HCT116 (cell line): ENCODE results near the gene VAMP7. TPM values are rescaled to one million over a fixed set of nuclear protein-coding genes. Genes with fewer than 3 reads are reported as not detected.

Experiments
- ATAC-seq: fragments of 200-7000 bp; cut with Tn5 transposase; 2 replicates; pipeline ENCODE4 v1.9.1; 2020; ENCODE audit warnings: mild to moderate bottlenecking, moderate library complexity
- BruUV-seq: library from RNA; stranded (reverse); fragments of 400-500 nt; replicated peaks from 2 replicates; lab custom pipeline; 2021; lab: Mats Ljungman, UMichigan
- CTCF ChIA-PET: fragments of 300-600 bp; sonication (Branson Sonifier 250); formaldehyde crosslinking; loops from one replicate; lab custom pipeline; 2021; ENCODE audit warnings: antibody characterized with exemption; lab: Charles Lee
- POLR2A ChIA-PET: fragments of 300-600, 350-600 bp; sonication (Branson Sonifier 250); formaldehyde crosslinking; loops from one replicate; lab custom pipeline; 2021; ENCODE audit warnings: antibody characterized with exemption; lab: Charles Lee
- RAD21 ChIA-PET, 2 experiments: fragments of 300-600 bp; sonication (Branson Sonifier 250); formaldehyde crosslinking; loops; one replicate each; lab custom pipeline; 2023; ENCODE audit warnings: low total read pairs in 2 of 2; ENCODE audit not compliant: uncharacterized antibody in 2 of 2, unreplicated experiment in 2 of 2, low non-redundant PET in 1 of 2; lab: Charles Lee
- DNase-seq: peaks from one replicate; pipeline ENCODE4 v3.0.0-alpha.2; 2010; ENCODE audit warnings: low read depth, low spot score
- H2AFZ ChIP-seq: fragments of 200-600 bp; shearing (Covaris generic), sonication (generic); 2 replicates; pipeline ENCODE4 v1.6.1; 2017; ENCODE audit warnings: low read depth, mixed run types, mixed read lengths, antibody characterized with exemption, low read length; ENCODE audit not compliant: poor library complexity, severe bottlenecking
- H3K27ac ChIP-seq: 2 replicates; pipeline ENCODE4 v1.5.1; 2012; ENCODE audit warnings: low read depth, low read length
- H3K27me3 ChIP-seq: fragments of 200-600 bp; sonication (generic); 2 replicates; pipeline ENCODE4 v1.6.1; 2016; ENCODE audit warnings: mixed run types, low read length, mixed read lengths; ENCODE audit not compliant: insufficient read depth
- H3K36me3 ChIP-seq, 2 experiments: fragments of 200-500 bp in 1 of 2; fragments of 200-600 bp in 1 of 2; sonication (Bioruptor generic) in 1 of 2; sonication (generic) in 1 of 2; 2 replicates each; pipeline versions ENCODE4 v1.5.1 to v1.6.1; 2014 to 2016; ENCODE audit warnings: low read length in 2 of 2, inconsistent platforms in 1 of 2, mixed read lengths in 1 of 2, mixed run types in 1 of 2; ENCODE audit not compliant: insufficient read depth in 2 of 2, control insufficient read depth in 1 of 2
- H3K4me1 ChIP-seq, 2 experiments: fragments of 200-600 bp in 1 of 2; sonication (generic) in 1 of 2; 2 replicates each; pipeline versions ENCODE4 v1.5.1 to v1.6.1; 2012 to 2017; ENCODE audit warnings: low read length in 2 of 2, inconsistent platforms in 1 of 2, mild to moderate bottlenecking in 1 of 2, mixed read lengths in 1 of 2, mixed run types in 1 of 2, moderate library complexity in 1 of 2; ENCODE audit not compliant: insufficient read depth in 2 of 2, control insufficient read depth in 1 of 2
- H3K4me2 ChIP-seq: fragments of 200-600 bp; sonication (generic); 2 replicates; pipeline ENCODE4 v1.6.1; 2017; ENCODE audit warnings: mixed run types, low read length, mixed read lengths
- H3K4me3 ChIP-seq, 2 experiments: fragments of 200-600 bp in 1 of 2; sonication (generic) in 1 of 2; replicated peaks in 1 of 2; 2 replicates each; pipeline ENCODE4 v1.5.1; 2011 to 2016; ENCODE audit warnings: low read length in 2 of 2, control low read depth in 1 of 2, low read depth in 1 of 2, mild to moderate bottlenecking in 1 of 2, mixed read lengths in 1 of 2, mixed run types in 1 of 2
- H3K79me2 ChIP-seq: fragments of 200-600 bp; sonication (generic); 2 replicates; pipeline ENCODE4 v1.6.1; 2017; ENCODE audit warnings: mild to moderate bottlenecking, mixed run types, low read length, moderate library complexity, mixed read lengths; ENCODE audit not compliant: insufficient read depth
- H3K9ac ChIP-seq: fragments of 200-600 bp; sonication (generic); 2 replicates; pipeline ENCODE4 v1.6.1; 2016; ENCODE audit warnings: low read length, mixed read lengths
- H3K9me2 ChIP-seq: fragments of 200-600 bp; sonication (generic), shearing (Covaris generic); 2 replicates; pipeline ENCODE4 v1.6.1; 2017; ENCODE audit warnings: mixed run types, mild to moderate bottlenecking, moderate library complexity; ENCODE audit not compliant: insufficient read depth
- H3K9me3 ChIP-seq, 2 experiments: fragments of 200-500 bp in 1 of 2; fragments of 200-600 bp in 1 of 2; sonication (Bioruptor generic) in 1 of 2; sonication (generic) in 1 of 2; 2 replicates each; pipeline ENCODE4 v1.6.1; 2014 to 2017; ENCODE audit warnings: low read length in 2 of 2, mixed read lengths in 2 of 2, inconsistent platforms in 1 of 2, low read depth in 1 of 2, mild to moderate bottlenecking in 1 of 2, mixed run types in 1 of 2, moderate library complexity in 1 of 2; ENCODE audit not compliant: control insufficient read depth in 1 of 2, insufficient read depth in 1 of 2
- H4K20me1 ChIP-seq: fragments of 200-600 bp; sonication (generic), shearing (Covaris generic); 2 replicates; pipeline ENCODE4 v1.6.1; 2017; ENCODE audit warnings: mixed run types, mild to moderate bottlenecking, moderate library complexity; ENCODE audit not compliant: insufficient read depth
- CBX3 ChIP-seq: IDR thresholded peaks from 2 replicates; pipeline ENCODE4 v1.6.1; 2012; ENCODE audit warnings: low read depth
- CEBPB ChIP-seq: IDR thresholded peaks from 2 replicates; pipeline ENCODE4 v1.6.1; 2012; ENCODE audit warnings: low read depth
- EZH2phosphoT487 ChIP-seq: fragments of 200-600 bp; IDR thresholded peaks from 2 replicates; pipeline ENCODE4 v1.6.1; 2018; ENCODE audit warnings: antibody characterized with exemption, borderline replicate concordance
- POLR2AphosphoS5 ChIP-seq: IDR thresholded peaks from 2 replicates; pipeline ENCODE4 v1.6.1; 2011; ENCODE audit warnings: mild to moderate bottlenecking, low read depth, low read length, moderate library complexity
- RAD21 ChIP-seq: IDR thresholded peaks from 2 replicates; pipeline ENCODE4 v1.6.1; 2012; ENCODE audit warnings: low read depth, mild to moderate bottlenecking
- SP1 ChIP-seq: IDR thresholded peaks from 2 replicates; pipeline ENCODE4 v1.6.1; 2012; ENCODE audit warnings: low read depth
- SRF ChIP-seq: IDR thresholded peaks from 2 replicates; pipeline ENCODE4 v1.6.1; 2012; ENCODE audit warnings: low read depth
- TCF7L2 ChIP-seq: IDR thresholded peaks from 2 replicates; pipeline ENCODE4 v1.7.0; 2011; ENCODE audit warnings: borderline replicate concordance, inconsistent platforms; ENCODE audit not compliant: insufficient read depth, insufficient read length; ENCODE audit errors: extremely low read depth
- ZFX ChIP-seq: fragments of 450-650 bp; IDR thresholded peaks from 2 replicates; pipeline ENCODE4 v1.6.1; 2017
- ZNF274 ChIP-seq: fragments of 200-500 bp; sonication (Bioruptor generic); IDR thresholded peaks from 2 replicates; pipeline ENCODE4 v1.6.1; 2014; ENCODE audit warnings: mild to moderate bottlenecking, low read depth, low read length, inconsistent platforms
- intact Hi-C: fragments of 100-400 bp; cut with micrococcal nuclease; formaldehyde crosslinking; loops from 2 replicates; pipeline ENCODE4 v1.10.0; 2022
- total RNA-seq: library from RNA; stranded (reverse); gene quantifications from one replicate; pipeline ENCODE4 v1.2.1, GENCODE V29; 2021; ENCODE audit not compliant: unreplicated experiment
- TF ChIP-seq, protein P1 (sequence below): IDR thresholded peaks from 2 replicates; pipeline ENCODE4 v1.6.1; 2011; ENCODE audit warnings: mild to moderate bottlenecking, low read length, moderate library complexity; ENCODE audit not compliant: insufficient replicate concordance; ENCODE audit errors: extremely low read depth
- TF ChIP-seq, protein P2 (sequence below): IDR thresholded peaks from 2 replicates; pipeline ENCODE4 v1.6.1; 2012
- TF ChIP-seq, protein P3 (sequence below), 3 experiments: fragments of 200-600 bp in 1 of 3; sonication (generic) in 1 of 3; IDR thresholded peaks in 2 of 3; conservative IDR thresholded peaks in 1 of 3; 2 replicates each; pipeline ENCODE4 v1.5.1; 2012 to 2017; ENCODE audit warnings: low read depth in 2 of 3, low read length in 2 of 3, antibody characterized with exemption in 1 of 3, borderline replicate concordance in 1 of 3, control low read depth in 1 of 3, mild to moderate bottlenecking in 1 of 3, mixed read lengths in 1 of 3, mixed run types in 1 of 3, moderate library complexity in 1 of 3; ENCODE audit not compliant: insufficient read depth in 1 of 3

Gene VAMP7
- total RNA-seq, 1 experiment from 2014 or later, result 32.8 TPM

DNA sequence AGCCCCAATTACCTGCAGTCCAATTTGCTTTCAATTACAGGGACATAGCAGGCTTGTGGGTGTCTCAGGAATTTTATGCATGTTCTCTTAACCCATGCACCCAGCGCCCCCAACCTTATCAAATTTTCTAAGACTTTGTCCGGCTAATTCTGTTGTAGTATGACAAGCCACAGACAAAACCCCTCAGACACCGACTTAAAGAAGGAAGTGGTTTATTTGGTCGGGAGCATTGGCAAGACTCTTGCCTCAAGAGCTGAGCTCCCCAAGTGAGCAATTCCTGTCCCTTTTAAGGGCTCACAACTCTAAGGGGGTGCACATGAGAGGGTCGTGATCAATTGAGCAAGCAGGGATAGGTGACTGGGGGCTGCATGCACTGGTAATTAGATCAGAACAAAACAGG, 87.6 kb downstream of the VAMP7 start:
- RAD21 ChIA-PET, result no interaction called here
- no peaks in the 10 kb centered on the region for H3K79me2 ChIP-seq
- ATAC-seq, result no peak
- H3K4me1 ChIP-seq, result no peaks in the 10 kb centered on the region
- no peak for TF ChIP-seq TCF7L2
- no peak for TF ChIP-seq SP1
- no peak for TF ChIP-seq RAD21
- TF ChIP-seq, protein P1, sequence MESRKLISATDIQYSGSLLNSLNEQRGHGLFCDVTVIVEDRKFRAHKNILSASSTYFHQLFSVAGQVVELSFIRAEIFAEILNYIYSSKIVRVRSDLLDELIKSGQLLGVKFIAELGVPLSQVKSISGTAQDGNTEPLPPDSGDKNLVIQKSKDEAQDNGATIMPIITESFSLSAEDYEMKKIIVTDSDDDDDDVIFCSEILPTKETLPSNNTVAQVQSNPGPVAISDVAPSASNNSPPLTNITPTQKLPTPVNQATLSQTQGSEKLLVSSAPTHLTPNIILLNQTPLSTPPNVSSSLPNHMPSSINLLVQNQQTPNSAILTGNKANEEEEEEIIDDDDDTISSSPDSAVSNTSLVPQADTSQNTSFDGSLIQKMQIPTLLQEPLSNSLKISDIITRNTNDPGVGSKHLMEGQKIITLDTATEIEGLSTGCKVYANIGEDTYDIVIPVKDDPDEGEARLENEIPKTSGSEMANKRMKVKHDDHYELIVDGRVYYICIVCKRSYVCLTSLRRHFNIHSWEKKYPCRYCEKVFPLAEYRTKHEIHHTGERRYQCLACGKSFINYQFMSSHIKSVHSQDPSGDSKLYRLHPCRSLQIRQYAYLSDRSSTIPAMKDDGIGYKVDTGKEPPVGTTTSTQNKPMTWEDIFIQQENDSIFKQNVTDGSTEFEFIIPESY, result no peak
- TF ChIP-seq, protein P2, sequence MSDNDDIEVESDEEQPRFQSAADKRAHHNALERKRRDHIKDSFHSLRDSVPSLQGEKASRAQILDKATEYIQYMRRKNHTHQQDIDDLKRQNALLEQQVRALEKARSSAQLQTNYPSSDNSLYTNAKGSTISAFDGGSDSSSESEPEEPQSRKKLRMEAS, result no peak
- no peak for TF ChIP-seq POLR2AphosphoS5
- TF ChIP-seq CBX3, result no peak
- TF ChIP-seq ZFX, result no peak
- TF ChIP-seq SRF, result no peak
- no peak for TF ChIP-seq EZH2phosphoT487
- TF ChIP-seq, protein P3, sequence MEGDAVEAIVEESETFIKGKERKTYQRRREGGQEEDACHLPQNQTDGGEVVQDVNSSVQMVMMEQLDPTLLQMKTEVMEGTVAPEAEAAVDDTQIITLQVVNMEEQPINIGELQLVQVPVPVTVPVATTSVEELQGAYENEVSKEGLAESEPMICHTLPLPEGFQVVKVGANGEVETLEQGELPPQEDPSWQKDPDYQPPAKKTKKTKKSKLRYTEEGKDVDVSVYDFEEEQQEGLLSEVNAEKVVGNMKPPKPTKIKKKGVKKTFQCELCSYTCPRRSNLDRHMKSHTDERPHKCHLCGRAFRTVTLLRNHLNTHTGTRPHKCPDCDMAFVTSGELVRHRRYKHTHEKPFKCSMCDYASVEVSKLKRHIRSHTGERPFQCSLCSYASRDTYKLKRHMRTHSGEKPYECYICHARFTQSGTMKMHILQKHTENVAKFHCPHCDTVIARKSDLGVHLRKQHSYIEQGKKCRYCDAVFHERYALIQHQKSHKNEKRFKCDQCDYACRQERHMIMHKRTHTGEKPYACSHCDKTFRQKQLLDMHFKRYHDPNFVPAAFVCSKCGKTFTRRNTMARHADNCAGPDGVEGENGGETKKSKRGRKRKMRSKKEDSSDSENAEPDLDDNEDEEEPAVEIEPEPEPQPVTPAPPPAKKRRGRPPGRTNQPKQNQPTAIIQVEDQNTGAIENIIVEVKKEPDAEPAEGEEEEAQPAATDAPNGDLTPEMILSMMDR (IDR thresholded peaks at IDR 0.05 in 2 of 3, conservative IDR thresholded peaks at IDR 0.05 in 1 of 3; ENCODE audit: borderline replicate concordance in 1 of 3, insufficient read depth in 1 of 3, low read depth in 2 of 3, low read length in 2 of 3), result no peak
- TF ChIP-seq CEBPB, result no peak
- no peak for TF ChIP-seq ZNF274
- H3K4me3 ChIP-seq, result no peak overlapping the region
- H3K36me3 ChIP-seq, result no peaks in the 10 kb centered on the region
- H3K9me2 ChIP-seq, result no peaks in the 10 kb centered on the region
- no peaks in the 10 kb centered on the region for H3K9me3 ChIP-seq
- no peak for DNase-seq
- H4K20me1 ChIP-seq, result no peaks in the 10 kb centered on the region
- no peak overlapping the region for H3K9ac ChIP-seq
- POLR2A ChIA-PET, result no interaction called here
- CTCF ChIA-PET, result no interaction called here
- intact Hi-C loops, result no loop called here
- H3K27ac ChIP-seq, result no peak overlapping the region
- no peak overlapping the region for H2AFZ ChIP-seq
- no TSS peak for BruUV-seq
- H3K27me3 ChIP-seq, result no peaks in the 10 kb centered on the region
- H3K4me2 ChIP-seq, result no peak overlapping the region
